ENCODE measurements around the gene RAE1. TPM values are rescaled to one million over a fixed set of nuclear protein-coding genes. Genes with fewer than 3 reads are reported as not detected.

Gene RAE1
- total RNA-seq, 1 experiment from 2014 or later, result 183 TPM

DNA sequence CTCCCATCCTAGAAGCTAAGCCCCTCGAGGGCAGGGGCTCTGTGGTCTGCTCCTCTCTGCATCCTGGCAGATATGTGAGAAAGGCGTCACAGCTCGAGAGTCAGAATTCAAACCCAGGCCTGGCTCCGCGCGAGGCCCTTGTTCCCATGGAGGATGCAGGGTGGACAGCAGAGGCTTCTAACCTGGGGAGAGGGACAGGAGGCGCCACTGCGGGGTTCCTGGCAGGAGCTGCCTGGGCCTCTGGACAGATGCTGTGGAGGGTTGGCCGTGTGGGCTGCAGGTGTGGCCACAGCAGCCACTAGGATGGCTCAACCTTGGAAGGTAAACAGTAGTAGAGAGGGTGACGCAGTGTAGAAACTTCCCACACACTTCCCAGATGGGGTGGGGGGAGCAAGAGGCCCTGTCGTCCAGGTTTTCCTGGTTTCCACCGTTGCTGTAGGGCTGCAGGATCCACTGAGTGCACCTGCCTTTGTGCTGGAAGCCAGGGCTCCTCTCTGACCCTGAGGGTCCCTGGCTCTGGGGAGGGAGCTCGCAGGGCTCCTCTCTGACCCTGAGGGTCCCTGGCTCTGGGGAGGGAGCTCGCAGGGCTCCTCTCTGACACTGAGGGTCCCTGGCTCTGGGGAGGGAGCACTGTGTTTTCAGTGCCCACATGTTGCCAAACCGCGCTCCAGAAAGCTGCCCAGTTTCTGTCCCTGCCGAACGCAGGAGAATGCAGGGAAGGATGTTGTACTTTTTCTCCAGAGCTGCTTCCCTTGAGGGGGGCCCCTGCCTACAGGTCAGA, 54.4 kb downstream of the RAE1 start:
- ATAC-seq (no peak), DNase-seq (no peak)
- Histone ChIP-seq H3K4me2 (ENCODE audit: low read length) (no peak overlapping the region), H3F3A (ENCODE audit: low read length, unreplicated experiment) (no peaks in the 10 kb centered on the region), H3K79me2 (ENCODE audit: low read length) (no peaks in the 10 kb centered on the region), H3K36me3 (ENCODE audit: low read depth, low read length) (peaks cover 44% of the 10 kb centered on the region; the same call in 1 of the 2 replicates), H4K20me1 (ENCODE audit: low read length) (no peaks in the 10 kb centered on the region), H3K9me2 (replicated peaks; ENCODE audit: low read length) (no peaks in the 10 kb centered on the region), H3K27ac (ENCODE audit: low read length) (no peak overlapping the region), H3K27me3 (ENCODE audit: low read length) (no peaks in the 10 kb centered on the region), H3K9me3 (ENCODE audit: low read length) (no peaks in the 10 kb centered on the region), H2AFZ (ENCODE audit: low read length) (no peak overlapping the region), H3K9ac (ENCODE audit: low read length) (no peak overlapping the region), H3K4me1 (ENCODE audit: insufficient read depth, low read length) (no peaks in the 10 kb centered on the region), H3K4me3 (ENCODE audit: low read length) (no peak overlapping the region)
- intact Hi-C loops (cut with micrococcal nuclease), result no loop called here
- CTCF ChIA-PET, result no interaction called here
- TF ChIP-seq EZH2phosphoT487 (IDR thresholded peaks at IDR 0.05; ENCODE audit: borderline replicate concordance, low read length) (no peak), EZH2 (IDR thresholded peaks at IDR 0.05; ENCODE audit: low read length, unreplicated experiment) (no peak), CTCF (conservative IDR thresholded peaks at IDR 0.05; ENCODE audit: low read depth, low read length) (no peak)
- POLR2A ChIA-PET (ENCODE audit: unreplicated experiment), result no interaction called here
- BruUV-seq (replicated peaks), result no TSS peak

- Histone ChIP-seq H4K20me1 (ENCODE audit: low read length) (no peaks in the 10 kb centered on the region), H3K4me3 (ENCODE audit: low read length) (no peak overlapping the region), H3K9me2 (replicated peaks; ENCODE audit: low read length) (no peaks in the 10 kb centered on the region), H3K9ac (ENCODE audit: low read length) (no peak overlapping the region), H3K79me2 (ENCODE audit: low read length) (no peaks in the 10 kb centered on the region), H3K27me3 (ENCODE audit: low read length) (no peaks in the 10 kb centered on the region), H3K27ac (ENCODE audit: low read length) (no peak overlapping the region), H3K4me1 (ENCODE audit: insufficient read depth, low read length) (no peaks in the 10 kb centered on the region), H3K36me3 (ENCODE audit: low read depth, low read length) (peaks cover 34% of the 10 kb centered on the region; the same call in 1 of the 2 replicates), H3K9me3 (ENCODE audit: low read length) (no peaks in the 10 kb centered on the region), H3F3A (ENCODE audit: low read length, unreplicated experiment) (no peaks in the 10 kb centered on the region), H2AFZ (ENCODE audit: low read length) (no peak overlapping the region), H3K4me2 (ENCODE audit: low read length) (no peak overlapping the region)
- ChIA-PET CTCF (no interaction called here), POLR2A (ENCODE audit: unreplicated experiment) (no interaction called here)
- TF ChIP-seq EZH2 (IDR thresholded peaks at IDR 0.05; ENCODE audit: low read length, unreplicated experiment), result no peak
- TF ChIP-seq CTCF (conservative IDR thresholded peaks at IDR 0.05; ENCODE audit: low read depth, low read length), result no peak
- TF ChIP-seq EZH2phosphoT487 (IDR thresholded peaks at IDR 0.05; ENCODE audit: borderline replicate concordance, low read length), result no peak
- intact Hi-C loops (cut with micrococcal nuclease), result no loop called here
- ATAC-seq (no peak), DNase-seq (no peak)
- BruUV-seq (replicated peaks), result no TSS peak
Observed at GRCh38 chr20:57407541-57407956, 56.5 kb downstream of the RAE1 start.

DNA sequence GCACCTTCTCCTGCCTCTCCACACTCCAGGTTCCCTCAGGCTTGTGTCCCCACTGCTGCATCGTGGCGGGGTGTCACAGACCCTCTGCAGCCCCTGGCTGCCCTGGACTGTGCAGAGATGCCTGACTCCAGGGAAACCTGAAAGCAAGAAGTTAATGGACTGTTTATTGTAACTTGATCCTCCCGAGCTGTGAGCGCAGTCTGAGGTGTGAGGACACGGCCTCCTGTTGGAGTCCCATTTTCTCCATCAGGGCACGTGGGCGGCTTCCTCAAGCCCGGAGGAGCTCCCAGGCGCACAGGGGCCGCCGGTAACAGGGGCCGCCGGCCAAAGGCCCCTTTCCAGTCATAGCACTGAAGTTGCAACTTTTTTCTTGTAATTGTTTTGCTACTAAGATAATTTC, 57.1 kb downstream of the RAE1 start:
- Histone ChIP-seq H3K27me3 (ENCODE audit: low read length) (no peaks in the 10 kb centered on the region), H3K79me2 (ENCODE audit: low read length) (no peaks in the 10 kb centered on the region), H3K9me2 (replicated peaks; ENCODE audit: low read length) (no peaks in the 10 kb centered on the region), H3K9ac (ENCODE audit: low read length) (no peak overlapping the region), H3K4me2 (ENCODE audit: low read length) (no peak overlapping the region), H3K4me1 (ENCODE audit: insufficient read depth, low read length) (no peaks in the 10 kb centered on the region), H3K4me3 (ENCODE audit: low read length) (no peak overlapping the region), H3K36me3 (ENCODE audit: low read depth, low read length) (peaks cover 30% of the 10 kb centered on the region; the same call in 1 of the 2 replicates), H2AFZ (ENCODE audit: low read length) (no peak overlapping the region), H3F3A (ENCODE audit: low read length, unreplicated experiment) (no peaks in the 10 kb centered on the region), H3K27ac (ENCODE audit: low read length) (no peak overlapping the region), H3K9me3 (ENCODE audit: low read length) (no peaks in the 10 kb centered on the region), H4K20me1 (ENCODE audit: low read length) (no peaks in the 10 kb centered on the region)
- DNase-seq (no peak), ATAC-seq (no peak)
- no TSS peak for BruUV-seq (replicated peaks)
- no peak for TF ChIP-seq EZH2 (IDR thresholded peaks at IDR 0.05; ENCODE audit: low read length, unreplicated experiment)
- TF ChIP-seq CTCF (conservative IDR thresholded peaks at IDR 0.05; ENCODE audit: low read depth, low read length), result no peak
- TF ChIP-seq EZH2phosphoT487 (IDR thresholded peaks at IDR 0.05; ENCODE audit: borderline replicate concordance, low read length), result no peak
- CTCF ChIA-PET, result no interaction called here
- intact Hi-C loops (cut with micrococcal nuclease), result no loop called here
- POLR2A ChIA-PET (ENCODE audit: unreplicated experiment), result no interaction called here

Data from PC-3 (cell line).